HepG2 (cell line): Measurements from ENCODE around the gene HCFC1. TPM values are rescaled to one million over a fixed set of nuclear protein-coding genes. Genes with fewer than 3 reads are reported as not detected.

ENCODE experiments used
- ATAC-seq: fragments of 200-7000 bp; cut with Tn5 transposase; 3 replicates; pipeline ENCODE4 v1.9.1; 2020; ENCODE audit warnings: mild to moderate bottlenecking, moderate library complexity
- BruUV-seq: library from RNA; stranded (reverse); fragments of 400-500 nt; replicated peaks from 2 replicates; lab custom pipeline; 2021; lab: Mats Ljungman, UMichigan
- CTCF ChIA-PET: fragments of 300-600 bp; formaldehyde crosslinking; extraction: SDS; loops from one replicate; lab custom pipeline; 2021; ENCODE audit warnings: low total read pairs, inconsistent platforms, low intra/inter-chr PET ratio; lab: Yijun Ruan, JAX
- POLR2A ChIA-PET: fragments of 350-600 bp; sonication (Branson Sonifier 250); formaldehyde crosslinking; loops from one replicate; lab custom pipeline; 2020; ENCODE audit warnings: antibody characterized with exemption, inconsistent platforms; lab: Yijun Ruan, JAX
- DNase-seq: peaks from one replicate; pipeline ENCODE4 v3.0.0-alpha.2; 2015; ENCODE audit warnings: low spot score
- FAIRE-seq: peaks from 3 replicates; lab custom pipeline; 2011; peaks lifted over from hg19 to GRCh38; lab: Jason Lieb, UNC
- H2AFZ ChIP-seq: one replicate; pipeline ENCODE4 v1.6.1; 2011; ENCODE audit warnings: low read length, inconsistent platforms
- H3K27ac ChIP-seq: fragments of 300-600 bp; 3 replicates; pipeline ENCODE4 v1.8.0; 2011; ENCODE audit warnings: mixed run types, mild to moderate bottlenecking, mixed read lengths, low read length, inconsistent platforms; ENCODE audit not compliant: insufficient read depth; ENCODE audit errors: extremely low read length
- H3K27me3 ChIP-seq, 2 experiments: fragments of 200-600 bp in 1 of 2; 2 replicates in 1 of 2; 3 replicates in 1 of 2; pipeline versions ENCODE4 v1.6.0 to v1.8.0; 2011; ENCODE audit warnings: low read length in 2 of 2, mild to moderate bottlenecking in 2 of 2, moderate library complexity in 2 of 2, inconsistent platforms in 1 of 2; ENCODE audit not compliant: insufficient read depth in 2 of 2, control insufficient read depth in 1 of 2
- H3K36me3 ChIP-seq, 2 experiments: fragments of 200-600 bp in 1 of 2; replicated peaks in 1 of 2; 2 replicates in 1 of 2; 3 replicates in 1 of 2; pipeline versions ENCODE4 v1.5.1 to v1.8.0; 2011; ENCODE audit warnings: low read length in 2 of 2, inconsistent platforms in 1 of 2; ENCODE audit not compliant: insufficient read depth in 2 of 2, control insufficient read depth in 1 of 2
- H3K4me1 ChIP-seq: 2 replicates; pipeline ENCODE4 v1.5.1; 2012; ENCODE audit warnings: low read length, inconsistent platforms; ENCODE audit not compliant: insufficient read depth
- H3K4me2 ChIP-seq: 2 replicates; pipeline ENCODE4 v1.6.0; 2011; ENCODE audit warnings: low read depth, low read length, inconsistent platforms
- H3K4me3 ChIP-seq, 3 experiments: fragments of 200-600 bp in 1 of 3; sonication (generic), shearing (Covaris generic) in 1 of 3; replicated peaks in 1 of 3; 2 replicates each; pipeline ENCODE4 v1.5.1; 2011 to 2016; ENCODE audit warnings: low read length in 3 of 3, inconsistent platforms in 2 of 3, low read depth in 2 of 3, mild to moderate bottlenecking in 2 of 3, control low read depth in 1 of 3, mixed read lengths in 1 of 3; ENCODE audit not compliant: insufficient read depth in 1 of 3
- H3K79me2 ChIP-seq: one replicate; pipeline ENCODE4 v1.6.1; 2011; ENCODE audit warnings: low read length, inconsistent platforms; ENCODE audit not compliant: insufficient read depth
- H3K9ac ChIP-seq: 2 replicates; pipeline ENCODE4 v1.6.0; 2011; ENCODE audit warnings: mild to moderate bottlenecking, low read depth, low read length, inconsistent platforms; ENCODE audit not compliant: insufficient read depth
- H3K9me3 ChIP-seq: 2 replicates; pipeline ENCODE4 v1.5.1; 2012; ENCODE audit warnings: mild to moderate bottlenecking, low read length
- H4K20me1 ChIP-seq: 2 replicates; pipeline ENCODE4 v1.6.0; 2011; ENCODE audit warnings: inconsistent platforms, mild to moderate bottlenecking, low read length, moderate library complexity; ENCODE audit not compliant: insufficient read depth
- AKAP8 ChIP-seq: sonication (generic); formaldehyde crosslinking; IDR thresholded peaks from 2 replicates; pipeline ENCODE4 v1.5.1; 2020; ENCODE audit warnings: mild to moderate bottlenecking, missing genetic modification reagents
- CREB3 ChIP-seq: sonication (generic); formaldehyde crosslinking; IDR thresholded peaks from 2 replicates; pipeline ENCODE4 v1.5.0; 2020; ENCODE audit warnings: missing genetic modification reagents
- GATAD2A ChIP-seq: IDR thresholded peaks from 2 replicates; pipeline ENCODE4 v1.6.1; 2016
- IRF9 ChIP-seq: sonication (generic); formaldehyde crosslinking; IDR thresholded peaks from 2 replicates; pipeline ENCODE4 v1.8.0; 2022; ENCODE audit warnings: missing genetic modification reagents, mild to moderate bottlenecking, borderline replicate concordance
- SOX5 ChIP-seq: IDR thresholded peaks from 2 replicates; pipeline ENCODE4 v1.6.1; 2016; ENCODE audit warnings: borderline replicate concordance
- ZC3H13 ChIP-seq: sonication (generic); formaldehyde crosslinking; IDR thresholded peaks from 2 replicates; pipeline ENCODE4 v1.8.1; 2023; ENCODE audit warnings: mild to moderate bottlenecking, missing genetic modification reagents, moderate library complexity
- ZSCAN29 ChIP-seq: sonication (generic); formaldehyde crosslinking; conservative IDR thresholded peaks from 2 replicates; pipeline ENCODE4 v1.4.0; 2020; ENCODE audit warnings: mild to moderate bottlenecking, missing genetic modification reagents
- WGBS: methylation state at CpG from one replicate; pipeline ENCODE4 v1.1.6; 2017; ENCODE audit warnings: low lambda C conversion rate; 5-methylcytosine and 5-hydroxymethylcytosine counted together
- in situ Hi-C: cut with HindIII; loops from 2 replicates; pipeline ENCODE4 v1.10.0; 2017; ENCODE audit warnings: low pct_unique_long_range_greater_than_20kb; ENCODE audit not compliant: extremely low pct_ligation_motif_present
- intact Hi-C: fragments of 100-400 bp; cut with micrococcal nuclease; formaldehyde crosslinking; loops from one replicate; pipeline ENCODE4 v1.10.0; 2022; ENCODE audit not compliant: unreplicated experiment
- polyA plus RNA-seq, 8 experiments: library from polyadenylated mRNA; depleted of rRNA in 3 of 8; stranded (reverse) in 7 of 8; unstranded in 1 of 8; fragments of >200 nt; fragmentation: Illumina TruSeq in 4 of 8; extraction: Trizol in 4 of 8; gene quantifications; 2 replicates each; pipeline versions ENCODE4 v1.2.1 to v1.2.3, GENCODE V29; 2011 to 2016; ENCODE audit warnings: low read depth in 4 of 8, missing spikeins in 1 of 8, mixed read lengths in 1 of 8; ENCODE audit not compliant: insufficient read depth in 1 of 8
- total RNA-seq, 5 experiments: library from RNA; depleted of rRNA; stranded (reverse); fragments of >200 nt; fragmentation: Illumina TruSeq; extraction: Trizol; gene quantifications; 2 replicates each; pipeline ENCODE4 v1.2.3, GENCODE V29; 2016; ENCODE audit warnings: low read depth in 1 of 5

HCFC1 gene
- total and polyA plus RNA-seq, 2 of the 13 experiments (the other 11 are each of a cell fraction or from before 2014, with no cell fraction given), result 5.8 to 17.8 TPM

DNA sequence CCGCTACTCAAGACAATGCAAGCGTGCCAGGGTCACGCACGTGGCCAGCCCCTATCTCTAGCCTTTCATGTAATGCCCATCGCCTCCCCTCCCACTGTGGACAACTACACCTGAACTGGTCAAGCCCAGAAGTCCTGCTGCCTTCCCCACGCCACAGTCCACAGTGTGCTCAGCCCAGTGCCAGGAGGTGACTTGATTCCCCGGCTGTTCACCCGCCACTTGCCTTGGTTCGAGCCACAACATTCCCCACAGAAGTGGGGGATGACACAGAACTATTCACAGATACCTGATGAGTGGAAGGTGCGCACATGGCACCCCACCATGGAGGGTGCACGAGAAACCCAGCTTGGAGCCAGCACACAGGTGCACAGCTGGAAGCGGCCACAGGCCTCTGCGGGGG, 52.3 kb downstream of the HCFC1 start (continued):
- TF ChIP-seq IRF9 (no peak), CREB3 (no peak), GATAD2A (CRISPR knock-in tag) (no peak)
- TF ChIP-seq, all 625 proteins: peak for 0

DNA sequence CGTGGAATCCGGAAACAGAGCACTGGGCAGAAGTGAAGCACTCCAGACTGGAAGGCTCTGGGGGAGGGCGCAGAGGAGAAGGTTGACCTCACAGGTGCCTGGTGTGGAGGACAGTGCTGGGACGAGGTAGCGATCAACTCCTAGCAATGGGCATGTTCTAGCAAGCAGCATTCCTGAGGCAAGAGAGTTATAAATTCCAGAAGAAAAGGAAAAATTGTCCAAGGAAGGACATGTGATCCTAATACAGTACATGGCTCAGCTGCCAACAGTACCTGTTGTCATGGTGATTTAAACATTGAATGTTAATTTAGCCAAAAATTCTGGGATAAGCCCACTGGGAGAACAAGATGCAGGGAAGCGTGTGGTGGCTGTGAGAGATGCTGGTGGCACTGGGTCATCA, 53.7 kb downstream of the HCFC1 start:
- POLR2A ChIA-PET, result no interaction called here
- ATAC-seq (no peak), DNase-seq (no peak), FAIRE-seq (no peak)
- in situ Hi-C loops, result no loop called here
- CTCF ChIA-PET, result no interaction called here
- peaks cover 15% of the 10 kb centered on the region; the same call in 1 of the 2 replicates for H3K4me1 ChIP-seq
- H3K79me2 ChIP-seq, result no peaks in the 10 kb centered on the region
- H3K9me3 ChIP-seq, result no peaks in the 10 kb centered on the region
- no TSS peak for BruUV-seq
- no peaks in the 10 kb centered on the region for H3K36me3 ChIP-seq
- no peak overlapping the region for H3K9ac ChIP-seq
- 61% methylated on average over 5 of the region's 6 CpGs for WGBS
- H2AFZ ChIP-seq, result no peak overlapping the region
- no peaks in the 10 kb centered on the region for H4K20me1 ChIP-seq
- no peak overlapping the region for H3K4me2 ChIP-seq
- no peak overlapping the region for H3K4me3 ChIP-seq
- intact Hi-C loops, result no loop called here
- H3K27ac ChIP-seq, result no peak overlapping the region
- TF ChIP-seq ZSCAN29 (CRISPR knock-in tag) (no peak), AKAP8 (CRISPR knock-in tag) (no peak), ZC3H13 (CRISPR knock-in tag) (no peak), SOX5 (CRISPR knock-in tag) (no peak)
- H3K27me3 ChIP-seq, result no peaks in the 10 kb centered on the region; a peak in 3 of 5 replicates
